GM19193 (cell line): Measurements from ENCODE around the gene NPFF.

ENCODE experiments used
- POLR2A ChIP-seq: IDR thresholded peaks from 4 replicates; pipeline ENCODE4 v1.6.1; 2011; ENCODE audit not compliant: insufficient read depth, insufficient read length; ENCODE audit errors: extremely low read depth

The NPFF gene

DNA sequence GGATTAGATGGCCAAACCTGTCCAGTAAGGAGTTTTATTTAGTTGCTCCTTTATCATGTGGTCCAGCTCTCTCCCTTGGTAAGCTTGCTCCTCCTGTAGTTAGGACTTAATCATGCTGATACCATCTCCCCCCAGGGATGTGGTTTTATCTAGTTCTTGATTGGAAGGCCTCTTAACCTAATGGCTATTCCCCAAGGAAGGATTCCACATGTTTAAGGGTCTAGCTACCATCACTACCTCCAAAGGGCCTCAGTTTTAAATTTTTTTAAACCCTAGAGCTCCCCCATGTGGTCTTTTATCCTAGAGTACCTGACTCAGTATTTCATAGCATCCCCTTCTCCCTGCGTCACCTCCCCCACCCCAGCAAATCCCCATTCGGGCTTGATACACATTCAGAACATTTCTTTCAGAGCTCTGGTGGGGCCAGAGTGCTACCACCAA is 30.5 kb downstream of the NPFF start:
- TF ChIP-seq POLR2A: peak; percentile 9

DNA sequence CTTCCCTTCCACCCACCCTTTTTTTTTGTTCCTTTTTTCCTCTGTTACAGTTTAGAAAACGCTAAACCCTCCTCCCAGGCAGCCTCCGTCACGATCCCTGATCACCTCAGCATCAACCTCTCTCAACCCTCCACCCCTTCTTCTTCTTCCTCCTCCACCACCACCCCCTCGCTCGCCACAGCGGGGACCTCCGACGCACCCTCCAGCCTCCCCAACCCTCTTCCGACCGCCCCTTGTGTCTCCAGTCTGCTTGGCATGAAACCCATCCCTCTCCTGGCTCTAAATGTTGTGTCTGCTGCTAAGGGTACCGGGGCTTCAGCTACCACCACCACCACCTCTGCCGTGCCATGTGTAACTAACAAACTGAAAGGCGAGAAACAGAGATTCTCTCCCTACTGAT is 32.5 kb downstream of the NPFF start:
- no peak for TF ChIP-seq POLR2A

DNA sequence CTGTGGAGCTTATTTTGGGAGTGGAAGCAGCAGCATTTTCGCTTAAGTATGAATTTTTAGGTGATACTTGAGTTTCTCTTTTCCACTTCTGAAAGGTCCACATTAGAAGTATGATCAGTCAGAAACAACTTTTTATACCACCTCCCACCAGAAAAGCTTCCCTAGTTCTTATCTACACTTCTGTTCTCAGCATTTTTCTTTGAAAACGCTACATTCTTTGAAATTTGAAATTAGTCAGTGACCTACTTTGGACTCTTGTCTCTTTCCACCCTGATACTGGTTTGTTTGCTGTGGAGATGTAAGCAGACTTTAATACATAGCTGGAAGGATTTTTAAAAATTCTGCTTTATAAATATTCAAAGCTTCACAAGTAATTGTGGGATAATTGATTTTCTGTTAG is 33.2 kb downstream of the NPFF start:
- no peak for TF ChIP-seq POLR2A

DNA sequence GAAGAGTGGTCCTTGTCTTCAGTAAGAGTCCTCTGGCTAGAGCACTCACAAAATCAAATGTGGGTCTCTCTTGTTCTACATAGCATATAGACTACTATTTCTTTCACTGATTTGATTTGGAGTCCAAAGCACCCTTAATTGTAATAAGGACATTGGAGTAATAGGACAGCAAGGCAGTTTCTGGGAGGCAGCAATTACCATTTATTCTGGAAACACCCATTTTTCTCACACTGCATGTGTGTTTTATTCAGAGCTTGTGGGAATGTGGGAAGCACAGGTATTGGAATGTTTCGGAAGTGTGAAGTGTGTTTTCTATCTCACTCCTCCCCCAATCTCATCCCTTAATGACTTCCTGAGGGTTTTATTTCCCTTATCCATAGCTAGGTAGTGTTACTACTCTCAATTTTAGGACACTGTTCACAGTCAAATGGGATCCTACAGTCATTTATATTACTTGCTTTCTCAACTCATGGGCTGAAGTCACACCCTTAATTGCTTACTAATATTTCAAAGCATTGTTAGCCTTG is 35.2 kb downstream of the NPFF start:
- TF ChIP-seq POLR2A: no peak

DNA sequence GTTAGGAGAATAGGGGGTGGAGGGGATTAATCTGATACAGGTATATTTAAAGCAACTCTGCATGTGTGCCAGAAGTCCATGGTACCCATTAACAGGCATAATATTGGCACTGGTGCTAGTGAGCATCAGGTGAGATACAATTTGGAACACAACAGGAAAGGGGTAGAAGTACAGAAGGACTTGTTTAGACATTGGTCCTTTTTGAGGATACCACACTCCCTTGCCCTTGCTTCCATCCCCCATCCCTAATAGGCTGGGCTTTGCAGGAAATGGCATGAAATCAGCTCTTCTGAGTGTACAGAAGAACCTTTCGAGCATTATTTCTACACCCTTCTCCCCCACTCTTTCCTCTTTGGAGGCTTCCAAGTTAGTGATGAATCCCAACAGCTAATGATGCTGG is 39.0 kb downstream of the NPFF start:
- peak; percentile 14 for TF ChIP-seq POLR2A

DNA sequence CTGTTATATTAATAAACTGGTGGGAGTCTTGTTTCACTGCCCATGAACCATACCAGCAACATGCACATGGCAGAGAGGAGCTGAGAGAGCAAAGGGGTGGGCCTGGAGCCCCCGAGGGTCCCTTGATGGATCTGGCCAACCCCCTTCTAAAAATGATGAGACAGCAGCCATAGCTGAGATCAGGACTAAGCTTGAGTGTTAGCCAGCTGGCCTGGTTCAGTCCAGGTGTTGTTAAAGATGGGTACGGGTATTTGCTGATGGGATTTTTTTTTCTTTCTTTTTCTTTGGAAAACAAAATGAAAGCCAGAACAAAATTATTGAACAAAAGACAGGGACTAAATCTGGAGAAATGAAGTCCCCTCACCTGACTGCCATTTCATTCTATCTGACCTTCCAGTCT is 39.4 kb downstream of the NPFF start:
- no peak for TF ChIP-seq POLR2A

DNA sequence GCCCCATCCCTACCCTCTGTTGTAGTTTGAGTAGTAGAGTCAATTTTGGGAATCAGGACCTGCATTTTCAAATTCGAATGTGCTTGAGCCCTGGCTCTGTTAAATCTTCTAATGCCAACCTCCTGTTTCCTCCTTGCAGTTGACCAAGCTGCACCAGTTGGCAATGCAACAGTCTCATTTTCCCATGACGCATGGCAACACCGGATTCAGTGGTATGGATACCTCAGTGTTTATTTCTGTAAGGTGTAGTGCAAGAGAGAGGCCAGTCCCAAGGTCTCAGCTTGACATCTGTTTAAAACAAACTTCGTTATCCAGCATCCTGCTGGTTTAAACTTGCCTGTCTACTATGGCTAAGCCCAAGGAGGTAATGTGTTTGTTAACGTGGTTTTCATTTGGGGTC is 40.2 kb downstream of the NPFF start:
- TF ChIP-seq POLR2A: no peak

DNA sequence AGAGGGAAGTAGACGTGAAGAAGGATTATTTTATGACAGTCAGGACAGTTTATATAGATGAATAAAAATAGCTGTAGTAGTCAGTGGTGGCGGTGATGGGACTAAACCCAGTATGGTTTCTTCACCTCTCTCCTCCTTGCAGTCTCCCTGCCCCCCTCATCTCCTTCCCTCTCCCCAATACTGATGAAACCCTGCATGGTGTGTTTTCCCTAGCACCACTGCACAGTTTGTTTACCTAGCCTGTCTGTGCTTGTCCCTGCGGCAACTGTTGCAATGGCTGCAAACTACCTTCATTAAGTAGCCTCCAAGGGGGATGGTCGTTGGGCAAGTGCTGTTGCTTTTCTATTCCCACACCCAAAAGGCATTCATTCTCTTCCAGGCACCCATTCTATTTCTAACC is 40.6 kb downstream of the NPFF start:
- no peak for TF ChIP-seq POLR2A

DNA sequence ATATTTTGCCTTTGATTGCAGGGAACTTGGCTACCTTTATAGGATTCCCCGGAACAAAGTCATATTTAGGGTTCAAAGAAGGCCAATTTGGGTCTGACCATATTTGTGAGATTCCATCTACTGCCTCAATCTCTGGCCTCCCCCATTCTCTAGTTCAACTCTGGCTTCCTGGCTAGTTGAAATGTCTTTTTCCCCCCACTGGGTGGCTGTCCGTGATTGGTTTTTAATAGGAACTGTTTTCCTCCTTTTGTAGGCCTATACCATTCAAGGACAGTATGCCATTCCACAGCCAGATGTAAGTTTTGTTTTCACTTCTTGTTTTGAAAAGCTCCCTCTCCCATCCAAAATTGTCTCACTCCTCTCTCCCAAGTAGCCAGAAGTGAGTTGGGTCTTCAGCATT is 41.6 kb downstream of the NPFF start:
- no peak for TF ChIP-seq POLR2A

DNA sequence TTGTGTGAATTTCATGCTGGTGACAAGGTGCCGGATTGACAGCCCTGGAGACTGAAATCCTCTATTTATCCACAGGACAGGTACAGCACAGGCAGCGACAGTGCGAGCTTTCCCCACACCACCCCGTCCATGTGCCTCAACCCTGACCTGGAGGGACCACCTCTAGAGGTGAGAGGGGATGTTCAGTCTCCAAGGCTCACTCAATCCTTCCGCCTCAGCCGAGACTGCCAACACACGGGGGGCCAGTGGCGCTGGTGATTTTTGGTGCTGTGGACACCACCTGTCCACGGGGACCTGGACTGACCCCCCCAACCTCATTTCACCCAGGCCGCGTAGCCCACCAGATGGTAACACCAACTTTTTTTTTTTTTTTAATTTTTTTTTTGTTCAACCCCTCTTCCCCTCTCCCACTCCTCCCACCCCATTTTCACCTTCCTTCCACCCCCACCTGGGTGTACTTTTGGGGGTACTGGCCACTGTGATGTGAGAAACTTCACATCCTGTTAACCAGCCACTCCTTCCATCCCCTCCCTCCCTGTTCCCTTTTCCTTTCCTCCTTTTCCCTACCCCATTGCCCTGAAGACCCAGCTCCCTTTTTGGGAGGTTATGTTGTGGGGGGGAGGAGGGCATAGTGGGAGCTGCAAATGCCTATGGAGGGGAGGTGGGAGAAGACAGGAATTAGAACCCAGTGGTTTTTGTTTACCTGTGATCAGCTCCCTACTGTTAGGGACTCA is 42.4 kb downstream of the NPFF start:
- TF ChIP-seq POLR2A: peak; percentile 20

DNA sequence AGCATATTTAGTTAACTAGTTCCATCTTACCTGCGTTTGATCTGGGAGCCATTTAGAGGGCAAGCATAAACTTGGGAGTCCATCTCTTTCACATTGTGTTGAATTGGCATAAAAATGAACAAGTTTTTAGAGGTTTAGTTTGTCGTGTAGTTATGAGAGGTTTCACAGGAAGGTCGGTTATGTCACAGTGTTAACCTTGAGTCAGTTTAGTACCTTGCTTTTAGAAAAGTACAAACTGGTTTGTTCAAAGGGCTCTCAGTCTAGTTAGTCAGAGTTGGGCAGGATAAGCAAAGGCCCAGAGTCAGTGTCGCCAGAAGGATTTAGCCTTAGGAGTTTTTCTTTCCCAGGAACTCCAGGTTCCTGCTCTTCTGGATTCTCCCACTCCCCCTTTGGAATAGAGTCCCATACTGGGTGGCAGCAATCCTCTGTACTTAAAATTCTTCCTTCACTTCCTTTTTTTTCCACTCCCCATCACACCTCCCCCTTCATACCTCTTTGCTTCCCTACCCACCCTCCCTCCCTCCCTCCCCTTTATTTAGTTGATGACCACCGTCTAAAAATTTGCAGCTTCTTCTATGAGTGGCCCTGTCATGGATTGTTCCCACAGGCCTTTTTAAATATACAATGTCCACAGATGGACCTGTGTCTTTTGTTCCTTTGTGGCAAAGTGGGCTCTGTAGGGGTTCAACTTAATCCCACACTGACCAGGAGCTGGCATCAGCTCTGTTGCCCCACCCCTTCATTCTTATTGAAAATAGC is 43.3 kb downstream of the NPFF start:
- TF ChIP-seq POLR2A: no peak

DNA sequence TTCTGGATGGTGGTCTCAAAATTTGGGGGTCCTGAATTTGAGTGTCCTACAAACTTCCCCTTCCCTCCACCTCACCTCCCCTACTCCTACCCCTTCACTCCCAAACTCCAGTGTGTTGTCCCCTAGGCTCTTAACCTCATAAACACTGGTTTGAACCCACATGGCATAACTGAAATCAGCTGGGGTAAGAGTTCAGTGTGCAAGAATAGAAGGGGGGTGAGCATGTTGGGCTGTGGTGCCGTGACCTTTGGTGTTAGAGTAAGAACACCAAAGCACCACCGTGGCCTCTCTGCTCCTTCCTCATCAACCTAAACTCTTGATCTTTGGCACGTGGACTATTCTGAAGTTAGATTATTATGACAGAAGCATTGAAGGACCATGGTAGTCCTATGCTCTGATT is 44.3 kb downstream of the NPFF start:
- peak; percentile 22 for TF ChIP-seq POLR2A

DNA sequence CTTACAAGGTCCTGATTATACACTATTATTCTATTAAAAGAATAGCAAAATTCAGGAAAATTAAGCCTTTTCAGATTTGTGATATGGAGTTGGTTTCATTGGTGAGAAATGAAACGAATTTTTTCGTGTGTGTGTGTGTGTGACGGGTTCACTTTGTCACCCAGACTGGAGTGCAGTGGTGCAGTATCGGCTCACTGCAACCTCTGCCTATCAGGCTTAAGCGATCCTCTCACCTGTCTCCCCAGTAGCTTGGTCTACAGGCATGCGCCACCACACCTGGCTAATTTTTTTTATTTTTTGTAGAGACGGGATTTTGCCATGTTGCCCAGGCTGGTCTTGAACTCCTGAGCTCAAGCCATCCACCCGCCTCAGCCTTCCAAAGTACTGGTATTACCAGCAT is 45.7 kb downstream of the NPFF start:
- TF ChIP-seq POLR2A: no peak

DNA sequence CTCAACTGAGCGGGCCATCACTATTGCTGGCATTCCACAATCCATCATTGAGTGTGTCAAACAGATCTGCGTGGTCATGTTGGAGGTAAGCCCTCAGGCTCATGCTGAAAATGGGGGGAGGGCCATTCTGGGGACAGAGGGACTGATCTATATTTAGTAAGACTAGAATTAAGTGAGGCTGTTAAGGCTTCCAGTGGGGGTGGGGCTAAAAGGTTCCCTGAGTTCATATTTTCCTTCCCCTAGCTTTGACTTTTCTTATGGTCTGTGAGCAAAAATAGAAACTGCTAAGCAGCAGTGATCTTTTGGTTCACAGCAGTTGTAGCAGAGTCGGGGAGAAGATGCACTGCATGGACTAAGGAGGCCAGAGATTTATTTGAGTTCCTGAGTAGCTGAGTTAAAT is 46.2 kb downstream of the NPFF start:
- TF ChIP-seq POLR2A: peak; percentile 27

DNA sequence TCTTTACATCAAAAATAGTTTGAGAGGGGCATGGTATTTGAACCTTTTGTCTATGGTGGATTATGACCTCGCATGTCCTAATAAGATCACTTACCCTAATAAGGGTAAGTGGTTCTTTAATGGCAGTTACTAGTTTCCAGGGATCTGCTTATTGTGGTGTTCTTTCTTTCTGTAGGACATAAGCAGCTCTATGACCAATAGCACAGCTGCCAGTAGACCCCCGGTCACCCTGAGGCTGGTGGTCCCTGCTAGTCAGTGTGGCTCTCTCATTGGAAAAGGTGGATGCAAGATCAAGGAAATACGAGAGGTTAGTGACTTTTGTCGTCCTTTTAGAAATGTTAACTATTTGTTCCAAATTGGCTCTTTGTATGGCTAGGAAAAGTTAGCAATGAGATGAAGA is 48.2 kb downstream of the NPFF start:
- no peak for TF ChIP-seq POLR2A
